H9 (cell line): ENCODE results near the gene ESRRA. TPM values are rescaled to one million over a fixed set of nuclear protein-coding genes. Genes with fewer than 3 reads are reported as not detected.

ENCODE experiments used
- DNase-seq: peaks from one replicate; pipeline ENCODE4 v3.0.0-alpha.2; 2017
- H2AFZ ChIP-seq: one replicate; pipeline ENCODE4 v1.6.1; 2013; ENCODE audit warnings: mild to moderate bottlenecking, low read length, control low read depth, moderate library complexity
- H2AK5ac ChIP-seq: 2 replicates; pipeline ENCODE4 v1.6.1; 2013; ENCODE audit warnings: low read length, control low read depth, mixed read lengths; ENCODE audit not compliant: insufficient read length
- H2BK120ac ChIP-seq: one replicate; pipeline ENCODE4 v1.6.1; 2013; ENCODE audit warnings: low read depth, mild to moderate bottlenecking, low read length, control low read depth, inconsistent platforms; ENCODE audit not compliant: poor library complexity, severe bottlenecking
- H2BK12ac ChIP-seq: 2 replicates; pipeline ENCODE4 v1.6.1; 2013; ENCODE audit warnings: low read length, control low read depth, mixed read lengths, low read depth; ENCODE audit not compliant: insufficient read length
- H2BK15ac ChIP-seq: 2 replicates; pipeline ENCODE4 v1.6.1; 2013; ENCODE audit warnings: low read depth, low read length, control low read depth
- H2BK20ac ChIP-seq: one replicate; pipeline ENCODE4 v1.6.1; 2013; ENCODE audit warnings: low read depth, mild to moderate bottlenecking, low read length, control low read depth, inconsistent platforms; ENCODE audit not compliant: poor library complexity, severe bottlenecking
- H2BK5ac ChIP-seq: 2 replicates; pipeline ENCODE4 v1.6.1; 2013; ENCODE audit warnings: low read length, control low read depth, mixed read lengths; ENCODE audit not compliant: insufficient read length
- H3K14ac ChIP-seq: 2 replicates; pipeline ENCODE4 v1.6.1; 2013; ENCODE audit warnings: low read length, control low read depth; ENCODE audit not compliant: insufficient read depth
- H3K18ac ChIP-seq: 2 replicates; pipeline ENCODE4 v1.6.1; 2013; ENCODE audit warnings: low read depth, mild to moderate bottlenecking, mixed read lengths, low read length, control low read depth; ENCODE audit not compliant: insufficient read length
- H3K23ac ChIP-seq: 2 replicates; pipeline ENCODE4 v1.6.1; 2013; ENCODE audit warnings: low read length, control low read depth, mixed read lengths, low read depth; ENCODE audit not compliant: insufficient read length
- H3K23me2 ChIP-seq: 2 replicates; pipeline ENCODE4 v1.6.1; 2013; ENCODE audit warnings: low read depth, mild to moderate bottlenecking, mixed read lengths, low read length, control low read depth; ENCODE audit not compliant: insufficient read length, poor library complexity, severe bottlenecking
- H3K27ac ChIP-seq: 2 replicates; pipeline ENCODE4 v1.5.1; 2013; ENCODE audit warnings: low read length, control low read depth, mixed read lengths, low read depth; ENCODE audit not compliant: insufficient read length
- H3K27me3 ChIP-seq: 2 replicates; pipeline ENCODE4 v1.6.1; 2013; ENCODE audit warnings: low read length, control low read depth, inconsistent platforms; ENCODE audit not compliant: insufficient read depth
- H3K4ac ChIP-seq: 2 replicates; pipeline ENCODE4 v1.6.1; 2013; ENCODE audit warnings: low read depth, mild to moderate bottlenecking, control low read depth, inconsistent platforms, low read length, moderate library complexity
- H3K4me1 ChIP-seq: 2 replicates; pipeline ENCODE4 v1.6.1; 2013; ENCODE audit warnings: low read length, control low read depth, inconsistent platforms; ENCODE audit not compliant: insufficient read depth
- H3K4me2 ChIP-seq: 2 replicates; pipeline ENCODE4 v1.6.1; 2013; ENCODE audit warnings: low read length, control low read depth, mixed read lengths; ENCODE audit not compliant: insufficient read length, insufficient read depth
- H3K56ac ChIP-seq: 2 replicates; pipeline ENCODE4 v1.6.1; 2013; ENCODE audit warnings: low read depth, mild to moderate bottlenecking, mixed read lengths, low read length, control low read depth; ENCODE audit not compliant: insufficient read length
- H3K79me1 ChIP-seq: 2 replicates; pipeline ENCODE4 v1.6.1; 2013; ENCODE audit warnings: low read depth, mild to moderate bottlenecking, moderate library complexity, low read length, control low read depth, inconsistent platforms; ENCODE audit not compliant: insufficient read depth, poor library complexity, severe bottlenecking
- H3K79me2 ChIP-seq: 2 replicates; pipeline ENCODE4 v1.6.1; 2013; ENCODE audit warnings: low read length, control low read depth, inconsistent platforms; ENCODE audit not compliant: insufficient read depth
- H3K9ac ChIP-seq: 2 replicates; pipeline ENCODE4 v1.6.1; 2013; ENCODE audit warnings: low read length, control low read depth, mixed read lengths; ENCODE audit not compliant: insufficient read length; ENCODE audit errors: extremely low read depth
- H3K9me3 ChIP-seq: one replicate; pipeline ENCODE4 v1.6.1; 2013; ENCODE audit warnings: low read depth, low read length, inconsistent platforms; ENCODE audit not compliant: control insufficient read depth
- H3T11ph ChIP-seq: one replicate; pipeline ENCODE4 v1.6.1; 2013; ENCODE audit warnings: mild to moderate bottlenecking, low read length, control low read depth, inconsistent platforms
- H4K20me1 ChIP-seq: one replicate; pipeline ENCODE4 v1.6.1; 2013; ENCODE audit not compliant: control insufficient read depth, insufficient read length, insufficient read depth
- H4K5ac ChIP-seq: 2 replicates; pipeline ENCODE4 v1.6.1; 2013; ENCODE audit warnings: low read depth, mild to moderate bottlenecking, mixed read lengths, low read length, control low read depth; ENCODE audit not compliant: insufficient read length
- H4K8ac ChIP-seq: replicated peaks from 2 replicates; pipeline ENCODE4 v1.6.1; 2013; ENCODE audit warnings: low read length, control low read depth, mixed read lengths, low read depth; ENCODE audit not compliant: insufficient read length
- H4K91ac ChIP-seq: 2 replicates; pipeline ENCODE4 v1.6.1; 2013; ENCODE audit warnings: low read depth, mild to moderate bottlenecking, moderate library complexity, mixed read lengths, low read length, control low read depth; ENCODE audit not compliant: insufficient read length
- H3K27ac Mint-ChIP-seq, 3 experiments: 2 replicates in 2 of 3; 3 replicates in 1 of 3; pipeline ENCODE4 v1.8.0; 2020 to 2021; ENCODE audit warnings: mixed read lengths in 3 of 3, mild to moderate bottlenecking in 1 of 3, moderate library complexity in 1 of 3
- H3K27me3 Mint-ChIP-seq: 2 replicates; pipeline ENCODE4 v1.8.0; 2021; ENCODE audit warnings: low read depth, mild to moderate bottlenecking, moderate library complexity, mixed read lengths
- H3K36me3 Mint-ChIP-seq, 3 experiments: 2 replicates in 2 of 3; 3 replicates in 1 of 3; pipeline ENCODE4 v1.8.0; 2020 to 2021; ENCODE audit warnings: low read depth in 3 of 3, mixed read lengths in 3 of 3; ENCODE audit not compliant: insufficient read depth in 1 of 3
- H3K4me1 Mint-ChIP-seq, 2 experiments: 2 replicates each; pipeline ENCODE4 v1.8.0; 2020; ENCODE audit warnings: mixed read lengths in 2 of 2
- H3K4me3 Mint-ChIP-seq, 2 experiments: 2 replicates in 1 of 2; 3 replicates in 1 of 2; pipeline ENCODE4 v1.8.0; 2020 to 2021; ENCODE audit warnings: mild to moderate bottlenecking in 2 of 2, mixed read lengths in 2 of 2, moderate library complexity in 1 of 2
- H3K9me3 Mint-ChIP-seq, 2 experiments: 2 replicates in 1 of 2; 3 replicates in 1 of 2; pipeline ENCODE4 v1.8.0; 2020; ENCODE audit warnings: mild to moderate bottlenecking in 2 of 2, mixed read lengths in 2 of 2, moderate library complexity in 1 of 2
- WGBS: extraction: QIAGEN DNeasy Blood & Tissue Kit; methylation state at CpG from one replicate; pipeline ENCODE4 v1.1.7; 2013; ENCODE audit warnings: missing lambda C conversion rate, low lambda C conversion rate, mixed read lengths; ENCODE audit not compliant: insufficient read length; ENCODE audit errors: extremely low coverage; 5-methylcytosine and 5-hydroxymethylcytosine counted together
- total RNA-seq: library from RNA; stranded (reverse); gene quantifications from 2 replicates; pipeline ENCODE4 v1.2.1, GENCODE V29; 2021
- TF ChIP-seq, protein P1 (sequence below): fragments of 200-600 bp; sonication (generic); conservative IDR thresholded peaks from 3 replicates; pipeline ENCODE4 v1.8.0; 2021; ENCODE audit warnings: antibody characterized with exemption, mild to moderate bottlenecking

Gene ESRRA
- total RNA-seq, 1 experiment from 2014 or later = 42.3 TPM

DNA sequence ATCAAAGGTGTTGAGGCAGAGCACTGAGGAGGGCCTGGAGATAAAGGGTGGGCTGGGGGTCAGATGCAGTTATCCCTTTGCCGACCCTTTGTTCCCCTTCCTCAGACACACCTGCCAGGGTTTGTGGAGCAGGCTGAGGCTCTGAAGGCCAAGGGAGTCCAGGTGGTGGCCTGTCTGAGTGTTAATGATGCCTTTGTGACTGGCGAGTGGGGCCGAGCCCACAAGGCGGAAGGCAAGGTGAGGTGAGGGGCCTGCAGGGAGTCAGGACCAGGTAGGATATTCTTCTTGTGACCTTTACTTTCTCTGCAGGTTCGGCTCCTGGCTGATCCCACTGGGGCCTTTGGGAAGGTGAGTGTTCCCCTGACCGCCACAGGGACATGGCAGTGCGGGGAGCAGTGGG, 15.2 kb downstream of the ESRRA start:
- peaks cover 3% of the 10 kb centered on the region for H3K23me2 ChIP-seq
- no peak overlapping the region for H3T11ph ChIP-seq
- TF ChIP-seq, protein P1, sequence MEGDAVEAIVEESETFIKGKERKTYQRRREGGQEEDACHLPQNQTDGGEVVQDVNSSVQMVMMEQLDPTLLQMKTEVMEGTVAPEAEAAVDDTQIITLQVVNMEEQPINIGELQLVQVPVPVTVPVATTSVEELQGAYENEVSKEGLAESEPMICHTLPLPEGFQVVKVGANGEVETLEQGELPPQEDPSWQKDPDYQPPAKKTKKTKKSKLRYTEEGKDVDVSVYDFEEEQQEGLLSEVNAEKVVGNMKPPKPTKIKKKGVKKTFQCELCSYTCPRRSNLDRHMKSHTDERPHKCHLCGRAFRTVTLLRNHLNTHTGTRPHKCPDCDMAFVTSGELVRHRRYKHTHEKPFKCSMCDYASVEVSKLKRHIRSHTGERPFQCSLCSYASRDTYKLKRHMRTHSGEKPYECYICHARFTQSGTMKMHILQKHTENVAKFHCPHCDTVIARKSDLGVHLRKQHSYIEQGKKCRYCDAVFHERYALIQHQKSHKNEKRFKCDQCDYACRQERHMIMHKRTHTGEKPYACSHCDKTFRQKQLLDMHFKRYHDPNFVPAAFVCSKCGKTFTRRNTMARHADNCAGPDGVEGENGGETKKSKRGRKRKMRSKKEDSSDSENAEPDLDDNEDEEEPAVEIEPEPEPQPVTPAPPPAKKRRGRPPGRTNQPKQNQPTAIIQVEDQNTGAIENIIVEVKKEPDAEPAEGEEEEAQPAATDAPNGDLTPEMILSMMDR = no peak
- no peak overlapping the region for H2BK120ac ChIP-seq
- peaks cover 29 to 34% of the 10 kb centered on the region in 2 experiments for H3K4me1 Mint-ChIP-seq
- H2BK5ac ChIP-seq = no peak overlapping the region
- no peak overlapping the region for H3K9ac ChIP-seq
- no peaks in the 10 kb centered on the region; the same call in 1 of the 2 replicates for H3K4me1 ChIP-seq
- H4K5ac ChIP-seq = no peak overlapping the region
- H3K14ac ChIP-seq = no peak overlapping the region
- no peak overlapping the region for H2BK20ac ChIP-seq
- H3K9me3 ChIP-seq = no peaks in the 10 kb centered on the region
- DNase-seq = no peak
- no peak overlapping the region for H3K27ac ChIP-seq
- H4K91ac ChIP-seq = no peak overlapping the region
- no peaks in the 10 kb centered on the region for H3K79me1 ChIP-seq
- peak overlapping the region in 1 of 2 experiments; percentile 93; a peak in 1 of 5 replicates for H3K4me3 Mint-ChIP-seq
- H3K56ac ChIP-seq = no peak overlapping the region
- no peak overlapping the region for H3K18ac ChIP-seq
- no peaks in the 10 kb centered on the region for H3K27me3 Mint-ChIP-seq
- no peaks in the 10 kb centered on the region for H3K27me3 ChIP-seq
- H3K36me3 Mint-ChIP-seq = peaks cover 15 to 33% (median 31%) of the 10 kb centered on the region in 3 experiments; a peak in 6 of 7 replicates
- H4K8ac ChIP-seq = no peak overlapping the region
- H3K9me3 Mint-ChIP-seq = no peaks in the 10 kb centered on the region
- H2BK12ac ChIP-seq = no peak overlapping the region
- no CpG with 5 or more reads among the region's 7 CpGs for WGBS
- no peak overlapping the region for H3K23ac ChIP-seq
- H4K20me1 ChIP-seq = peaks cover 2% of the 10 kb centered on the region
- no peak overlapping the region for H2AFZ ChIP-seq
- no peaks in the 10 kb centered on the region for H3K79me2 ChIP-seq
- no peak overlapping the region for H2BK15ac ChIP-seq
- H2AK5ac ChIP-seq = no peak overlapping the region
- no peak overlapping the region for H3K27ac Mint-ChIP-seq
- no peak overlapping the region for H3K4me2 ChIP-seq
- no peak overlapping the region for H3K4ac ChIP-seq
